HEK293 (cell line): Measurements from ENCODE around the gene SYNGR3.

ENCODE experiments used
- INSM2 ChIP-seq: fragments of 450-650 bp; formaldehyde crosslinking; IDR thresholded peaks from 2 replicates; pipeline ENCODE4 v1.5.1; 2016; ENCODE audit warnings: missing biosample characterization, missing genetic modification characterization
- KLF10 ChIP-seq: fragments of 450-650 bp; IDR thresholded peaks from 2 replicates; pipeline ENCODE4 v1.5.1; 2018; ENCODE audit warnings: missing biosample characterization, mild to moderate bottlenecking, missing genetic modification characterization
- KLF17 ChIP-seq: fragments of 450-650 bp; formaldehyde crosslinking; IDR thresholded peaks from 2 replicates; pipeline ENCODE4 v1.5.1; 2016; ENCODE audit warnings: missing biosample characterization, missing genetic modification characterization
- OVOL3 ChIP-seq: fragments of 450-650 bp; formaldehyde crosslinking; IDR thresholded peaks from 2 replicates; pipeline ENCODE4 v1.5.1; 2016; ENCODE audit warnings: missing biosample characterization, missing genetic modification characterization
- PBX3 ChIP-seq: sonication (generic); formaldehyde crosslinking; IDR thresholded peaks from 2 replicates; pipeline ENCODE4 v1.8.1; 2022; ENCODE audit warnings: mild to moderate bottlenecking, moderate library complexity, missing genetic modification reagents
- TRIM28 ChIP-seq: IDR thresholded peaks from 2 replicates; pipeline ENCODE4 v1.6.1; 2011; ENCODE audit warnings: low read length, control low read depth, borderline replicate concordance
- ZBTB10 ChIP-seq: fragments of 450-650 bp; formaldehyde crosslinking; IDR thresholded peaks from 2 replicates; pipeline ENCODE4 v1.5.1; 2016; ENCODE audit warnings: missing biosample characterization, missing genetic modification characterization
- ZBTB26 ChIP-seq: fragments of 450-650 bp; formaldehyde crosslinking; optimal IDR thresholded peaks from 2 replicates; pipeline ENCODE3; 2016; ENCODE audit warnings: missing biosample characterization, mild to moderate bottlenecking, missing genetic modification characterization
- ZBTB7A ChIP-seq: fragments of 450-650 bp; formaldehyde crosslinking; IDR thresholded peaks from 2 replicates; pipeline ENCODE4 v1.5.1; 2016; ENCODE audit warnings: low read depth, missing biosample characterization, missing genetic modification characterization
- ZIC2 ChIP-seq: fragments of 450-650 bp; formaldehyde crosslinking; IDR thresholded peaks from 2 replicates; pipeline ENCODE4 v1.5.1; 2016; ENCODE audit warnings: missing biosample characterization, missing genetic modification characterization
- ZNF114 ChIP-seq: fragments of 450-650 bp; formaldehyde crosslinking; IDR thresholded peaks from 2 replicates; pipeline ENCODE4 v1.5.0; 2017; ENCODE audit warnings: missing biosample characterization, missing genetic modification characterization
- ZNF157 ChIP-seq: fragments of 450-650 bp; formaldehyde crosslinking; IDR thresholded peaks from 2 replicates; pipeline ENCODE4 v1.5.1; 2016; ENCODE audit warnings: missing biosample characterization, missing genetic modification characterization
- ZNF184 ChIP-seq: fragments of 450-650 bp; IDR thresholded peaks from 2 replicates; pipeline ENCODE4 v1.5.1; 2018; ENCODE audit warnings: missing biosample characterization, mild to moderate bottlenecking, missing genetic modification characterization
- ZNF19 ChIP-seq: fragments of 450-650 bp; formaldehyde crosslinking; IDR thresholded peaks from 2 replicates; pipeline ENCODE4; 2016; ENCODE audit warnings: missing biosample characterization, missing genetic modification characterization, low read depth
- ZNF23 ChIP-seq: fragments of 450-650 bp; formaldehyde crosslinking; IDR thresholded peaks from 2 replicates; pipeline ENCODE4 v1.5.1; 2016; ENCODE audit warnings: missing biosample characterization, missing genetic modification characterization, borderline replicate concordance
- ZNF248 ChIP-seq: fragments of 450-650 bp; formaldehyde crosslinking; IDR thresholded peaks from 2 replicates; pipeline ENCODE4 v1.5.1; 2017; ENCODE audit warnings: missing biosample characterization, missing genetic modification characterization
- ZNF266 ChIP-seq: fragments of 450-650 bp; formaldehyde crosslinking; IDR thresholded peaks from 2 replicates; pipeline ENCODE4 v1.5.1; 2016; ENCODE audit warnings: missing biosample characterization, missing genetic modification characterization, low read depth
- ZNF274 ChIP-seq, 2 experiments: fragments of 200-500 bp in 1 of 2; fragments of 450-650 bp in 1 of 2; sonication (Bioruptor generic) in 1 of 2; formaldehyde crosslinking in 1 of 2; IDR thresholded peaks; 2 replicates each; pipeline versions ENCODE4 v1.5.1 to v1.6.1; 2014 to 2016; ENCODE audit warnings: borderline replicate concordance in 1 of 2, inconsistent platforms in 1 of 2, low read length in 1 of 2, missing biosample characterization in 1 of 2, missing genetic modification characterization in 1 of 2
- ZNF311 ChIP-seq: fragments of 450-650 bp; formaldehyde crosslinking; IDR thresholded peaks from 2 replicates; pipeline ENCODE4 v1.5.1; 2017; ENCODE audit warnings: missing biosample characterization, missing genetic modification characterization, borderline replicate concordance
- ZNF341 ChIP-seq: fragments of 450-650 bp; formaldehyde crosslinking; IDR thresholded peaks from 2 replicates; pipeline ENCODE4; 2016; ENCODE audit warnings: low read depth, missing biosample characterization, missing genetic modification characterization
- ZNF350 ChIP-seq: fragments of 450-650 bp; formaldehyde crosslinking; IDR thresholded peaks from 2 replicates; pipeline ENCODE4 v1.5.0; 2017; ENCODE audit warnings: missing biosample characterization, mild to moderate bottlenecking, missing genetic modification characterization
- ZNF366 ChIP-seq: fragments of 450-650 bp; formaldehyde crosslinking; conservative IDR thresholded peaks from 2 replicates; pipeline ENCODE4 v1.5.1; 2016; ENCODE audit warnings: missing biosample characterization, missing genetic modification characterization
- ZNF391 ChIP-seq: fragments of 450-650 bp; formaldehyde crosslinking; IDR thresholded peaks from 2 replicates; pipeline ENCODE4 v1.5.1; 2016; ENCODE audit warnings: low read depth, missing biosample characterization, missing genetic modification characterization, borderline replicate concordance
- ZNF449 ChIP-seq: fragments of 450-650 bp; formaldehyde crosslinking; IDR thresholded peaks from 2 replicates; pipeline ENCODE4 v1.5.1; 2017; ENCODE audit warnings: missing biosample characterization, mild to moderate bottlenecking, missing genetic modification characterization, moderate library complexity
- ZNF585B ChIP-seq: fragments of 450-650 bp; formaldehyde crosslinking; IDR thresholded peaks from 2 replicates; pipeline ENCODE4 v1.5.1; 2016; ENCODE audit warnings: missing biosample characterization, missing genetic modification characterization
- ZNF621 ChIP-seq: fragments of 450-650 bp; formaldehyde crosslinking; IDR thresholded peaks from 2 replicates; pipeline ENCODE4 v1.5.1; 2017; ENCODE audit warnings: missing biosample characterization, missing genetic modification characterization
- ZNF664 ChIP-seq: fragments of 450-650 bp; formaldehyde crosslinking; IDR thresholded peaks from 2 replicates; pipeline ENCODE4 v1.5.1; 2016; ENCODE audit warnings: missing biosample characterization, missing genetic modification characterization
- ZNF677 ChIP-seq: fragments of 450-650 bp; IDR thresholded peaks from 2 replicates; pipeline ENCODE4 v1.5.0; 2018; ENCODE audit warnings: missing biosample characterization, mild to moderate bottlenecking, missing genetic modification characterization, moderate library complexity
- ZNF747 ChIP-seq: fragments of 450-650 bp; formaldehyde crosslinking; IDR thresholded peaks from 2 replicates; pipeline ENCODE4 v1.5.1; 2016; ENCODE audit warnings: missing biosample characterization, missing genetic modification characterization
- ZNF76 ChIP-seq: fragments of 450-650 bp; formaldehyde crosslinking; IDR thresholded peaks from 2 replicates; pipeline ENCODE4; 2016; ENCODE audit warnings: low read depth, missing biosample characterization, missing genetic modification characterization, borderline replicate concordance

The SYNGR3 gene

GRCh38 chr16:2003827-2004641 is 14.3 kb downstream of the SYNGR3 start (continued):
- TF ChIP-seq ZBTB10 (tag by site-specific recombination) (no peak), ZNF19 (tag by site-specific recombination) (no peak), KLF10 (tag by site-specific recombination) (peak; percentile 71; the same call in 1 of the 2 replicates), INSM2 (no peak), ZNF449 (tag by site-specific recombination) (peak; percentile 41; the same call in 1 of the 2 replicates), ZNF76 (tag by site-specific recombination) (no peak), ZNF747 (tag by site-specific recombination) (no peak), ZNF677 (tag by site-specific recombination) (no peak), ZNF23 (tag by site-specific recombination) (no peak), PBX3 (0 out of 2 replicates have a peak, but pooled peaks have one; percentile 52), OVOL3 (no peak), ZNF366 (tag by site-specific recombination) (no peak), TRIM28 (peak; percentile 21; the same call in 1 of the 2 replicates), KLF17 (tag by site-specific recombination) (0 out of 2 replicates have a peak, but pooled peaks have one; percentile 47), ZNF157 (tag by site-specific recombination) (no peak), ZNF341 (tag by site-specific recombination) (no peak), ZNF311 (tag by site-specific recombination) (no peak), ZNF274 (IDR thresholded peaks at IDR 0.05; ENCODE audit: low read length) (no peak), ZNF274 (tag by site-specific recombination; IDR thresholded peaks at IDR 0.05; ENCODE audit: borderline replicate concordance) (no peak), ZNF114 (tag by site-specific recombination) (no peak), ZNF350 (tag by site-specific recombination) (no peak), ZNF184 (tag by site-specific recombination) (no peak), ZNF664 (tag by site-specific recombination) (no peak), ZBTB26 (tag by site-specific recombination) (no peak), ZNF266 (tag by site-specific recombination) (no peak), ZNF248 (tag by site-specific recombination) (no peak), ZBTB7A (tag by site-specific recombination) (no peak), ZNF391 (tag by site-specific recombination) (no peak; the same call in 1 of the 2 replicates), ZIC2 (peak; percentile 62), ZNF585B (tag by site-specific recombination) (no peak), ZNF621 (tag by site-specific recombination) (no peak)
